HL-60 (cell line): ENCODE results near the gene TFAP2E.

Source experiments
- DNase-seq, 2 experiments: peaks; one replicate each; pipeline ENCODE4 v3.0.0-alpha.2; 2010 to 2020; ENCODE audit warnings: low read depth in 1 of 2, low spot score in 1 of 2
- H3K27ac ChIP-seq: fragments of 250-450 bp; sonication (Bioruptor Pico); replicated peaks from 2 replicates; pipeline ENCODE4 v1.5.1; 2020; ENCODE audit warnings: mild to moderate bottlenecking, moderate library complexity
- H3K27me3 ChIP-seq: fragments of 250-450 bp; sonication (Bioruptor Pico); 2 replicates; pipeline ENCODE4 v1.5.1; 2021; ENCODE audit warnings: mild to moderate bottlenecking, moderate library complexity; ENCODE audit not compliant: insufficient read depth, poor library complexity, severe bottlenecking
- H3K4me3 ChIP-seq: replicated peaks from 2 replicates; pipeline ENCODE4 v1.5.1; 2011; ENCODE audit warnings: mild to moderate bottlenecking, control low read depth, low read length; ENCODE audit not compliant: insufficient read depth
- GABPA ChIP-seq: IDR thresholded peaks from 2 replicates; pipeline ENCODE4 v1.6.1; 2012; ENCODE audit warnings: low read depth
- POLR2AphosphoS5 ChIP-seq: IDR thresholded peaks from 2 replicates; pipeline ENCODE4 v1.6.1; 2012; ENCODE audit warnings: low read depth
- SPI1 ChIP-seq: IDR thresholded peaks from 2 replicates; pipeline ENCODE4 v1.6.1; 2012; ENCODE audit warnings: low read depth, mild to moderate bottlenecking, borderline replicate concordance
- TF ChIP-seq, protein P1 (sequence below): IDR thresholded peaks from one replicate; pipeline ENCODE4 v1.5.1; 2011; ENCODE audit warnings: low read length, control low read depth, inconsistent platforms; ENCODE audit not compliant: insufficient read depth
- TF ChIP-seq, protein P2 (sequence below): IDR thresholded peaks from 2 replicates; pipeline ENCODE4 v1.6.1; 2012; ENCODE audit warnings: low read depth; ENCODE audit not compliant: insufficient replicate concordance

TFAP2E gene

GRCh38 chr1:35571263-35571662, 1.9 kb upstream of the TFAP2E start:
- DNase-seq: no peak
- no peak overlapping the region for H3K27ac ChIP-seq
- H3K27me3 ChIP-seq: no peaks in the 10 kb centered on the region
- TF ChIP-seq POLR2AphosphoS5 (no peak), GABPA (no peak), SPI1 (no peak)
- TF ChIP-seq, protein P1, sequence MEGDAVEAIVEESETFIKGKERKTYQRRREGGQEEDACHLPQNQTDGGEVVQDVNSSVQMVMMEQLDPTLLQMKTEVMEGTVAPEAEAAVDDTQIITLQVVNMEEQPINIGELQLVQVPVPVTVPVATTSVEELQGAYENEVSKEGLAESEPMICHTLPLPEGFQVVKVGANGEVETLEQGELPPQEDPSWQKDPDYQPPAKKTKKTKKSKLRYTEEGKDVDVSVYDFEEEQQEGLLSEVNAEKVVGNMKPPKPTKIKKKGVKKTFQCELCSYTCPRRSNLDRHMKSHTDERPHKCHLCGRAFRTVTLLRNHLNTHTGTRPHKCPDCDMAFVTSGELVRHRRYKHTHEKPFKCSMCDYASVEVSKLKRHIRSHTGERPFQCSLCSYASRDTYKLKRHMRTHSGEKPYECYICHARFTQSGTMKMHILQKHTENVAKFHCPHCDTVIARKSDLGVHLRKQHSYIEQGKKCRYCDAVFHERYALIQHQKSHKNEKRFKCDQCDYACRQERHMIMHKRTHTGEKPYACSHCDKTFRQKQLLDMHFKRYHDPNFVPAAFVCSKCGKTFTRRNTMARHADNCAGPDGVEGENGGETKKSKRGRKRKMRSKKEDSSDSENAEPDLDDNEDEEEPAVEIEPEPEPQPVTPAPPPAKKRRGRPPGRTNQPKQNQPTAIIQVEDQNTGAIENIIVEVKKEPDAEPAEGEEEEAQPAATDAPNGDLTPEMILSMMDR: no peak
- TF ChIP-seq, protein P2, sequence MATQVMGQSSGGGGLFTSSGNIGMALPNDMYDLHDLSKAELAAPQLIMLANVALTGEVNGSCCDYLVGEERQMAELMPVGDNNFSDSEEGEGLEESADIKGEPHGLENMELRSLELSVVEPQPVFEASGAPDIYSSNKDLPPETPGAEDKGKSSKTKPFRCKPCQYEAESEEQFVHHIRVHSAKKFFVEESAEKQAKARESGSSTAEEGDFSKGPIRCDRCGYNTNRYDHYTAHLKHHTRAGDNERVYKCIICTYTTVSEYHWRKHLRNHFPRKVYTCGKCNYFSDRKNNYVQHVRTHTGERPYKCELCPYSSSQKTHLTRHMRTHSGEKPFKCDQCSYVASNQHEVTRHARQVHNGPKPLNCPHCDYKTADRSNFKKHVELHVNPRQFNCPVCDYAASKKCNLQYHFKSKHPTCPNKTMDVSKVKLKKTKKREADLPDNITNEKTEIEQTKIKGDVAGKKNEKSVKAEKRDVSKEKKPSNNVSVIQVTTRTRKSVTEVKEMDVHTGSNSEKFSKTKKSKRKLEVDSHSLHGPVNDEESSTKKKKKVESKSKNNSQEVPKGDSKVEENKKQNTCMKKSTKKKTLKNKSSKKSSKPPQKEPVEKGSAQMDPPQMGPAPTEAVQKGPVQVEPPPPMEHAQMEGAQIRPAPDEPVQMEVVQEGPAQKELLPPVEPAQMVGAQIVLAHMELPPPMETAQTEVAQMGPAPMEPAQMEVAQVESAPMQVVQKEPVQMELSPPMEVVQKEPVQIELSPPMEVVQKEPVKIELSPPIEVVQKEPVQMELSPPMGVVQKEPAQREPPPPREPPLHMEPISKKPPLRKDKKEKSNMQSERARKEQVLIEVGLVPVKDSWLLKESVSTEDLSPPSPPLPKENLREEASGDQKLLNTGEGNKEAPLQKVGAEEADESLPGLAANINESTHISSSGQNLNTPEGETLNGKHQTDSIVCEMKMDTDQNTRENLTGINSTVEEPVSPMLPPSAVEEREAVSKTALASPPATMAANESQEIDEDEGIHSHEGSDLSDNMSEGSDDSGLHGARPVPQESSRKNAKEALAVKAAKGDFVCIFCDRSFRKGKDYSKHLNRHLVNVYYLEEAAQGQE: no peak
- H3K4me3 ChIP-seq: no peak overlapping the region

DNA sequence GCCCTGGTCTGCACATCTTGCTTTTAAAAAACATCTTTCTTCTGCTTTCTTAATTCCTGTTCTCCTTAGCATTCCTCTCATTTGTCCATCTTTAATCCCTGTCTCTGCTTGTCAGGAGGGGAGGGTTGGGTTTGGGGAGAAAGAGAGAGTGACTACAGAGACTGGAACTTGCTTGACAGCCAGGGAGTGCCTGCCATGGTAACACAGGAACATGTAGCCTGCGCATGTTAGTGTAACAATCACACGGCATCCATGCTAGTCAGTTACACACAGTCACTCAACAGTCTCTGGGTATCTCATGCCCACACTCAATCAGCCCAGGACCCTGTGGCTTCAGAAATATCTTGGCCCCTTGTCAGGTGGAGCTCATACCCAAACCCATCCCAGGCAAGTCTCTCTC, 818 bp upstream of the TFAP2E start:
- H3K27ac ChIP-seq: no peak overlapping the region
- no peak for DNase-seq
- no peak overlapping the region for H3K4me3 ChIP-seq
- no peaks in the 10 kb centered on the region for H3K27me3 ChIP-seq
- TF ChIP-seq GABPA: no peak
- no peak for TF ChIP-seq SPI1
- TF ChIP-seq, protein P2: no peak
- TF ChIP-seq, protein P1: no peak
- no peak for TF ChIP-seq POLR2AphosphoS5

- no peak overlapping the region for H3K4me3 ChIP-seq
- no peak for DNase-seq
- no peaks in the 10 kb centered on the region for H3K27me3 ChIP-seq
- TF ChIP-seq GABPA: no peak
- TF ChIP-seq, protein P1: no peak
- no peak for TF ChIP-seq POLR2AphosphoS5
- TF ChIP-seq, protein P2: no peak
- TF ChIP-seq SPI1: no peak
- H3K27ac ChIP-seq: no peak overlapping the region
Observed at GRCh38 chr1:35574125-35574654, 1.1 kb downstream of the TFAP2E start.
